BE2C (cell line): ENCODE results near the gene TEN1.

Experiments
- DNase-seq: peaks from one replicate; pipeline ENCODE4 v3.0.0-alpha.2; 2020
- H3K27me3 ChIP-seq: fragments of 250-450 bp; sonication (Bioruptor Pico); 2 replicates; pipeline ENCODE4 v1.5.1; 2020; ENCODE audit warnings: mild to moderate bottlenecking
- H3K36me3 ChIP-seq: fragments of 250-450 bp; sonication (Bioruptor Pico); 2 replicates; pipeline ENCODE4 v1.5.1; 2020; ENCODE audit warnings: mild to moderate bottlenecking
- H3K4me1 ChIP-seq: fragments of 250-450 bp; sonication (Bioruptor Pico); 2 replicates; pipeline ENCODE4 v1.5.1; 2020
- H3K4me3 ChIP-seq: 2 replicates; pipeline ENCODE4 v1.5.1; 2011; ENCODE audit warnings: low read depth, low read length
- H3K9me3 ChIP-seq: fragments of 250-450 bp; sonication (Bioruptor Pico); 2 replicates; pipeline ENCODE4 v1.5.1; 2020
- TF ChIP-seq, protein P1 (sequence below): IDR thresholded peaks from 2 replicates; pipeline ENCODE4 v1.5.1; 2012; ENCODE audit warnings: mild to moderate bottlenecking, low read depth, low read length

TEN1 gene

DNA sequence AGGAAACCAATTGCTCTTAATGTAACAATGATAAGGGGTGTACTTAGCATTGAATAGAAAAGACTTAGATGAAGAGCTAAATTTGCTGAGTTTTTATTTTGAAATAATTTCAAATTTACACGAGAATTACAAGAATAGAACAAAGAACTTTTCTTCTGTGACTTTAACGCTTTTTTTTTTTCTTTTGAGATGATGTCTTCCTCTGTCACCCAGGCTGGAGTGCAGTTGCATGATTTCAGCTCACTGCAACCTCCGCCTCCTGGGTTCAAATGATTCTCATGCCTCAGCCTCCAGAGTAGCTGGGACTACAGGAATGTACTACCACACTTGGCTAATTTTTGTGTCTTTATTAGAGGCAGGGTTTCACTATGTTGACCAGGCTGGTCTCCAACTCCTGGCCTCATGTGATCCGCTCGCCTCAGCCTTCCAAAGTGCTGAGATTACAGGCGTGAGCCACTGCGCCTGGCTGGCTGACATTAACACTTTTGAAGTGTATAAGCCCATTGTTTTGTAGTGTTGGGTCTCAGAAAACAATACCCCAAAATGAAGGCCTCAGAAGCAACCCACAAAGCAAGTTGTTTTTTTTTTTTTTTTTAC is 2.1 kb downstream of the TEN1 start:
- TF ChIP-seq, protein P1, sequence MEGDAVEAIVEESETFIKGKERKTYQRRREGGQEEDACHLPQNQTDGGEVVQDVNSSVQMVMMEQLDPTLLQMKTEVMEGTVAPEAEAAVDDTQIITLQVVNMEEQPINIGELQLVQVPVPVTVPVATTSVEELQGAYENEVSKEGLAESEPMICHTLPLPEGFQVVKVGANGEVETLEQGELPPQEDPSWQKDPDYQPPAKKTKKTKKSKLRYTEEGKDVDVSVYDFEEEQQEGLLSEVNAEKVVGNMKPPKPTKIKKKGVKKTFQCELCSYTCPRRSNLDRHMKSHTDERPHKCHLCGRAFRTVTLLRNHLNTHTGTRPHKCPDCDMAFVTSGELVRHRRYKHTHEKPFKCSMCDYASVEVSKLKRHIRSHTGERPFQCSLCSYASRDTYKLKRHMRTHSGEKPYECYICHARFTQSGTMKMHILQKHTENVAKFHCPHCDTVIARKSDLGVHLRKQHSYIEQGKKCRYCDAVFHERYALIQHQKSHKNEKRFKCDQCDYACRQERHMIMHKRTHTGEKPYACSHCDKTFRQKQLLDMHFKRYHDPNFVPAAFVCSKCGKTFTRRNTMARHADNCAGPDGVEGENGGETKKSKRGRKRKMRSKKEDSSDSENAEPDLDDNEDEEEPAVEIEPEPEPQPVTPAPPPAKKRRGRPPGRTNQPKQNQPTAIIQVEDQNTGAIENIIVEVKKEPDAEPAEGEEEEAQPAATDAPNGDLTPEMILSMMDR, result no peak
- no peak for DNase-seq
- peaks cover 9% of the 10 kb centered on the region for H3K4me1 ChIP-seq
- no peak overlapping the region for H3K4me3 ChIP-seq
- H3K36me3 ChIP-seq, result no peaks in the 10 kb centered on the region
- no peaks in the 10 kb centered on the region for H3K9me3 ChIP-seq
- H3K27me3 ChIP-seq, result no peaks in the 10 kb centered on the region

GRCh38 chr17:75983501-75984181 is 4.6 kb downstream of the TEN1 start:
- TF ChIP-seq, protein P1, result no peak
- DNase-seq, result no peak
- Histone ChIP-seq H3K4me3 (no peak overlapping the region), H3K9me3 (no peaks in the 10 kb centered on the region), H3K4me1 (peaks cover 9% of the 10 kb centered on the region), H3K27me3 (no peaks in the 10 kb centered on the region), H3K36me3 (peaks cover 3% of the 10 kb centered on the region; the same call in 1 of the 2 replicates)

GRCh38 chr17:75985986-75986385 is 6.9 kb downstream of the TEN1 start:
- Histone ChIP-seq H3K36me3 (peaks cover 3% of the 10 kb centered on the region; the same call in 1 of the 2 replicates), H3K4me1 (peaks cover 9% of the 10 kb centered on the region), H3K27me3 (no peaks in the 10 kb centered on the region), H3K9me3 (no peaks in the 10 kb centered on the region), H3K4me3 (no peak overlapping the region)
- TF ChIP-seq, protein P1, result no peak
- no peak for DNase-seq

DNA sequence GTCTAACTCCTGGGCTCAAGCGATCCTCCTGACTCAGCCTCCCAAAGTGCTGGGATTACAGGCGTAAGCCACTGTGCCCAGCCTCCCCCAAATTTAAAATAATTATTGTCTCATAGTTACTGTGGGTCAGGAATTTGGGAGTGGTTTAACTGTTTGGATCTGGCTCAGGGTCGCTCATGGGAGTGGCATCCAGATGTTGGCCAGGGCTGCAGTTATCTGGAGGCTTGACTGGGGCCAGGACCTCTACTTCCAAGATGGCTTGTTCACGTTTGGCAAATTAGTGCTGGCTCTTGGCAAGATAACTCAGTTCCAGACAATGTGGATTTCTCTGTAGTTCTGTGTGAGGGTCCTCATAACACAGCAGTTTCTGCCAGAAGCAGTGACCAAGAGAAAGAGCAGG is 8.0 kb downstream of the TEN1 start:
- no peaks in the 10 kb centered on the region for H3K27me3 ChIP-seq
- H3K9me3 ChIP-seq, result no peaks in the 10 kb centered on the region
- DNase-seq, result no peak
- H3K4me3 ChIP-seq, result no peak overlapping the region
- peaks cover 9% of the 10 kb centered on the region for H3K4me1 ChIP-seq
- H3K36me3 ChIP-seq, result peaks cover 8% of the 10 kb centered on the region
- TF ChIP-seq, protein P1, result no peak

DNA sequence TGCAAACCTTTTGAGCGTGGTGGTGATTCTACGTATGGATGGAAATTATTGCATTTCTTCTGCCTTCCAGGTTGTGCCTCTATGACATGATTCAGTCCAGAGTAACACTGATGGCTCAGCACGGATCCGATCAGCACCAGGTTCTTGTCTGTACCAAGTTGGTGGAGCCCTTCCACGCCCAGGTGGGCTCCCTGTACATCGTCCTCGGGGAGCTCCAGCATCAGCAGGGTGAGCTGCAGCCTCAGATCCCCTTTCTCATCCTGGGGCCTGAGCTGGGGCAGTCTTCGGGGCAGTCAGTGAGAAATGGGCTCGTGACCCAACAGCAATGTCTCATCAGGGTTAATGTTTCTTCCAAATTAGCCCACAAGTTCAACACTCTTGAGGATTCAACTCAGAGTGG is 12.4 kb downstream of the TEN1 start:
- TF ChIP-seq, protein P1, result no peak
- no peak overlapping the region for H3K4me3 ChIP-seq
- no peaks in the 10 kb centered on the region for H3K4me1 ChIP-seq
- H3K27me3 ChIP-seq, result no peaks in the 10 kb centered on the region
- peaks cover 13% of the 10 kb centered on the region for H3K36me3 ChIP-seq
- no peaks in the 10 kb centered on the region for H3K9me3 ChIP-seq
- DNase-seq, result no peak

DNA sequence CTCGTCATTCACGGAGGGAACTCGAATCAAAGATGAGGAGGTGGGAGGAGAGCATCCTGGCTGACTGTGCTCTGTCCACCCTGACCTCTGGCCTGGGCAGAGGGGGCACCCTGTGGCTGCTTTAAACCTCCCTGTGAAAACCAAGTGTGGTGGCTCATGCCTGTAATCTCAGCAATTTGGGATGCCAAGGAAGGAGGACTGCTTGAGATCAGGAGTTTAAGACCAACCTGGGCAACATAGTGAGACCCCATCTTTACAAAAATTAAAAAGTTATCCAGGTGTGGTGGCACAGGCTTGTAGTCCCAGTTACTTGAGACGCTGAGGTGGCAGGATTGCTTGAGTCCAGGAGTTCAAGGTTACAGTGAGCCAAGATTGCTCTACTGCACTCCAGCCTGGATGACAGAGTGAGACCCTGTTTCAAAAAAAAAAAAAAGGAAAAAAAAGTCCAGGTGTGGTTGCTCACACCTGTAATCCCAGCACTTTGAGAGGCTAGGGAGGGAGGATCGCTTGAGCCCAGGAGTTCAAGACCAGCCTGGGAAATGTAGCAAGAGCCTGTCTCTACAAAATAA is 15.8 kb downstream of the TEN1 start:
- Histone ChIP-seq H3K4me1 (no peaks in the 10 kb centered on the region), H3K4me3 (no peak overlapping the region), H3K36me3 (peaks cover 11% of the 10 kb centered on the region), H3K27me3 (no peaks in the 10 kb centered on the region), H3K9me3 (no peaks in the 10 kb centered on the region)
- no peak for DNase-seq
- TF ChIP-seq, protein P1, result no peak
